PC-9 (cell line): ENCODE data around the gene LLPH.

Experiments used
- EZH2 ChIP-seq: fragments of 200-600 bp; sonication (generic); IDR thresholded peaks from 2 replicates; pipeline ENCODE4 v1.8.0; 2017; ENCODE audit warnings: antibody characterized with exemption, low read depth
- TF ChIP-seq, protein P1 (sequence below): fragments of 200-600 bp; sonication (generic); conservative IDR thresholded peaks from 2 replicates; pipeline ENCODE4 v1.6.1; 2017; ENCODE audit warnings: mixed run types, antibody characterized with exemption, mild to moderate bottlenecking, moderate library complexity

DNA sequence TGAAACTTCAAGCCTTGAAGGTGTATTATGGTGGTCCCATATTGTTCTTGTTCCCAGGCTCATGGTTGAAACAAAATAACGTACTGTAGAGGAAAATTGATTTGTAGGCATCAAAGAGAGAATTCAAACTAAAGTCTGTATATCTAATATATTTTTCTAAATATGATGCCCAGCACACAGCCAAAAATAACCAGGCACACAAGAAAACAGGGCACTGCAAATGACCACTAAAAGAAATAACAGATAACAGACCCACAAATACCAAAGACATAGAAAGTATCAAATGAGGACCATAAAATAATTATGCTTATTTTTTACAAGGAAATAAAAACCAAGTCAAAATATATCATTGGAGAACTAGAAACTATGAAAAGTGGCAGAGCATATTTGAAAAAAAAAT lies 46.8 kb downstream of the LLPH start:
- TF ChIP-seq, protein P1, sequence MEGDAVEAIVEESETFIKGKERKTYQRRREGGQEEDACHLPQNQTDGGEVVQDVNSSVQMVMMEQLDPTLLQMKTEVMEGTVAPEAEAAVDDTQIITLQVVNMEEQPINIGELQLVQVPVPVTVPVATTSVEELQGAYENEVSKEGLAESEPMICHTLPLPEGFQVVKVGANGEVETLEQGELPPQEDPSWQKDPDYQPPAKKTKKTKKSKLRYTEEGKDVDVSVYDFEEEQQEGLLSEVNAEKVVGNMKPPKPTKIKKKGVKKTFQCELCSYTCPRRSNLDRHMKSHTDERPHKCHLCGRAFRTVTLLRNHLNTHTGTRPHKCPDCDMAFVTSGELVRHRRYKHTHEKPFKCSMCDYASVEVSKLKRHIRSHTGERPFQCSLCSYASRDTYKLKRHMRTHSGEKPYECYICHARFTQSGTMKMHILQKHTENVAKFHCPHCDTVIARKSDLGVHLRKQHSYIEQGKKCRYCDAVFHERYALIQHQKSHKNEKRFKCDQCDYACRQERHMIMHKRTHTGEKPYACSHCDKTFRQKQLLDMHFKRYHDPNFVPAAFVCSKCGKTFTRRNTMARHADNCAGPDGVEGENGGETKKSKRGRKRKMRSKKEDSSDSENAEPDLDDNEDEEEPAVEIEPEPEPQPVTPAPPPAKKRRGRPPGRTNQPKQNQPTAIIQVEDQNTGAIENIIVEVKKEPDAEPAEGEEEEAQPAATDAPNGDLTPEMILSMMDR = no peak
- TF ChIP-seq EZH2 = no peak
